Measurements from ENCODE around the gene C12orf43. TPM values are rescaled to one million over a fixed set of nuclear protein-coding genes. Genes with fewer than 3 reads are reported as not detected.

The C12orf43 gene
- total RNA-seq, 1 donor from 2014 or later, result 20.2 TPM

DNA sequence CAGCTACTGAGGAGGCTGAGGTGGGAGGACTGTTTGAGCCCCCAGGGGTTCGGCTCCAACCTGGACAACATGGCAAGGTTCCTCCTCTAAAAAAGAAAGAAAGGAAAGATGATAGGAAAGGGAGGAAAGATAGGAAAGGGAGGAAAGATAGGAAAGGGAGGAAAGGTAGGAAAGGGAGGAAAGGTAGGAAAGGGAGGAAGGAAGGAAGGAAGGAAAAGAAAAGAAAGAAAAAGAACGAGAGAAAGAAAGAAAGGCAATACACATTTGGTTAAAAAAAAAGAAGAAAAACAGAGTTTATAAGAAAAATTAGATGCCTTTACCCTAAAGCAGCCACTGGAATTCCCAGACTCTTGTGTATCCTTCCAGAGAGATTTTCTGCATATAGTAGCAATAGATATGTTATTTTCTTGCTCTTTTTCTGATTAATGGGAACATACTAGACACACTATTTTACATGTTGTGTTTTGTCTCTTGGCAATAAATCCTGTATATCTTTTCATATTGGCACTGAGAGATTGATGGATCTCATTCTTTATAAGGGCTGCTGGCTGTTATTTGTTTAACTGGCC is 25.7 kb downstream of the C12orf43 start:
- Mint-ChIP-seq H3K4me1 (ENCODE audit: unreplicated experiment) (no peaks in the 10 kb centered on the region), H3K27me3 (ENCODE audit: unreplicated experiment) (peaks cover 6% of the 10 kb centered on the region), H3K9me3 (ENCODE audit: unreplicated experiment) (no peaks in the 10 kb centered on the region), H3K4me3 (ENCODE audit: unreplicated experiment) (no peak overlapping the region), H3K36me3 (ENCODE audit: low read depth, unreplicated experiment) (no peaks in the 10 kb centered on the region), H3K27ac (ENCODE audit: unreplicated experiment) (no peak overlapping the region)
- no peak for TF ChIP-seq CTCF (IDR thresholded peaks at IDR 0.05; ENCODE audit: unreplicated experiment)
- DNase-seq (ENCODE audit: low spot score), result no peak

- Mint-ChIP-seq H3K4me1 (ENCODE audit: unreplicated experiment) (no peaks in the 10 kb centered on the region), H3K27me3 (ENCODE audit: unreplicated experiment) (peaks cover 5% of the 10 kb centered on the region), H3K4me3 (ENCODE audit: unreplicated experiment) (no peak overlapping the region), H3K9me3 (ENCODE audit: unreplicated experiment) (no peaks in the 10 kb centered on the region), H3K36me3 (ENCODE audit: low read depth, unreplicated experiment) (no peaks in the 10 kb centered on the region), H3K27ac (ENCODE audit: unreplicated experiment) (no peak overlapping the region)
- DNase-seq (ENCODE audit: low spot score), result no peak
- TF ChIP-seq CTCF (IDR thresholded peaks at IDR 0.05; ENCODE audit: unreplicated experiment), result no peak
These were observed 26.6 kb downstream of the C12orf43 start for GRCh38 chr12:120989687-120990086.

DNA sequence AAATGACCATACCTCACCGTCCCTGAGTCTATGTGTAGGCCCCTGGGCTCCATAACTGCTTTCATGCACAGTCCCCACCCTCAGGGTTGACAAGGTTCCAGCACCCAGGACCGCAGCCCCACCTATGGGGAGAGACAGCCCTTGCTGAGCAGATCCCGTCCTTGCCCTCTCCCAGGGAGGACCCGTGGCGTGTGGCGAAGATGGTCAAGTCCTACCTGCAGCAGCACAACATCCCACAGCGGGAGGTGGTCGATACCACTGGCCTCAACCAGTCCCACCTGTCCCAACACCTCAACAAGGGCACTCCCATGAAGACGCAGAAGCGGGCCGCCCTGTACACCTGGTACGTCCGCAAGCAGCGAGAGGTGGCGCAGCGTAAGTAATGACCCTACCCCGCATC is 27.6 kb downstream of the C12orf43 start:
- Mint-ChIP-seq H3K27me3 (ENCODE audit: unreplicated experiment) (peaks cover 5% of the 10 kb centered on the region), H3K4me1 (ENCODE audit: unreplicated experiment) (no peaks in the 10 kb centered on the region), H3K4me3 (ENCODE audit: unreplicated experiment) (no peak overlapping the region), H3K27ac (ENCODE audit: unreplicated experiment) (no peak overlapping the region), H3K9me3 (ENCODE audit: unreplicated experiment) (no peaks in the 10 kb centered on the region), H3K36me3 (ENCODE audit: low read depth, unreplicated experiment) (no peaks in the 10 kb centered on the region)
- no peak for DNase-seq (ENCODE audit: low spot score)
- no peak for TF ChIP-seq CTCF (IDR thresholded peaks at IDR 0.05; ENCODE audit: unreplicated experiment)

- no peaks in the 10 kb centered on the region for H3K4me1 Mint-ChIP-seq (ENCODE audit: unreplicated experiment)
- no peak overlapping the region for H3K4me3 Mint-ChIP-seq (ENCODE audit: unreplicated experiment)
- TF ChIP-seq CTCF (IDR thresholded peaks at IDR 0.05; ENCODE audit: unreplicated experiment), result no peak
- H3K9me3 Mint-ChIP-seq (ENCODE audit: unreplicated experiment), result no peaks in the 10 kb centered on the region
- H3K36me3 Mint-ChIP-seq (ENCODE audit: low read depth, unreplicated experiment), result no peaks in the 10 kb centered on the region
- DNase-seq (ENCODE audit: low spot score), result no peak
- no peak overlapping the region for H3K27ac Mint-ChIP-seq (ENCODE audit: unreplicated experiment)
- H3K27me3 Mint-ChIP-seq (ENCODE audit: unreplicated experiment), result peaks cover 5% of the 10 kb centered on the region
These were observed 28.1 kb downstream of the C12orf43 start for GRCh38 chr12:120988234-120988633.

DNA sequence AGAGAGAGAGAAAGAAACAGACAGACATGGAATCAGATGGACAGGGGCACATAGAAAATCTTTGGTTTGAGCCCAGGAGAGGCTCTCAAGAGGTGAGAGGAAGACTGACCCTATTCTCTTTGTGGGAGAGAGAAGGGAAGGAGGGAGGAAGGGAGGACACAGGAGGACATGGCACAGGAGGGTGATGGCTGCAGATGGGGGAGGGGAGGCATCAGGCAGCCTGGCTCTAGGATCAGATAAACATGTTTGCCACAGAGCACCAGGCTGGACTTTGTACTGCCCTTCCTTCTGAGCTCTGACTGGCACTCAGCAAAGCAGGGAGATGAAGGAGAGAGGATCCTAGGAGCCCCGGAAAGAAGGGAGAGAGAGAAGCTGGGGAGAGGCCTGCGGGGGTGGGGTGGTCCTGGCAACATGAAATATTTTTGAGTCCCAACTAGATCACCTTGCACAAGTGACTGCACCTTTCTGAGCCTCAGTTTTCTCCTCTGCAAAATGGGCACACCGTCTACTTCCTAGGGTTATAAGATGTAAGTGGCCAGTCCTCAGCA is 31.9 kb downstream of the C12orf43 start:
- no peaks in the 10 kb centered on the region for H3K9me3 Mint-ChIP-seq (ENCODE audit: unreplicated experiment)
- DNase-seq (ENCODE audit: low spot score), result no peak
- peaks cover 4% of the 10 kb centered on the region for H3K27me3 Mint-ChIP-seq (ENCODE audit: unreplicated experiment)
- no peak overlapping the region for H3K27ac Mint-ChIP-seq (ENCODE audit: unreplicated experiment)
- H3K4me1 Mint-ChIP-seq (ENCODE audit: unreplicated experiment), result no peaks in the 10 kb centered on the region
- H3K36me3 Mint-ChIP-seq (ENCODE audit: low read depth, unreplicated experiment), result no peaks in the 10 kb centered on the region
- H3K4me3 Mint-ChIP-seq (ENCODE audit: unreplicated experiment), result no peak overlapping the region
- no peak for TF ChIP-seq CTCF (IDR thresholded peaks at IDR 0.05; ENCODE audit: unreplicated experiment)
